HG03565 (cell line): ENCODE results near the gene FRMPD4.
"Not testable (repeated sequence)": the region's sequence is repeated elsewhere in the genome, so short reads cannot be mapped to it uniquely, and the experiment has no call there.

Experiments
- ATAC-seq: cut with Tn5 transposase; IDR thresholded peaks from one replicate; pipeline ENCODE4 v1.9.1; 2021; ENCODE audit warnings: mild to moderate bottlenecking, moderate library complexity; ENCODE audit not compliant: unreplicated experiment

FRMPD4 gene

DNA sequence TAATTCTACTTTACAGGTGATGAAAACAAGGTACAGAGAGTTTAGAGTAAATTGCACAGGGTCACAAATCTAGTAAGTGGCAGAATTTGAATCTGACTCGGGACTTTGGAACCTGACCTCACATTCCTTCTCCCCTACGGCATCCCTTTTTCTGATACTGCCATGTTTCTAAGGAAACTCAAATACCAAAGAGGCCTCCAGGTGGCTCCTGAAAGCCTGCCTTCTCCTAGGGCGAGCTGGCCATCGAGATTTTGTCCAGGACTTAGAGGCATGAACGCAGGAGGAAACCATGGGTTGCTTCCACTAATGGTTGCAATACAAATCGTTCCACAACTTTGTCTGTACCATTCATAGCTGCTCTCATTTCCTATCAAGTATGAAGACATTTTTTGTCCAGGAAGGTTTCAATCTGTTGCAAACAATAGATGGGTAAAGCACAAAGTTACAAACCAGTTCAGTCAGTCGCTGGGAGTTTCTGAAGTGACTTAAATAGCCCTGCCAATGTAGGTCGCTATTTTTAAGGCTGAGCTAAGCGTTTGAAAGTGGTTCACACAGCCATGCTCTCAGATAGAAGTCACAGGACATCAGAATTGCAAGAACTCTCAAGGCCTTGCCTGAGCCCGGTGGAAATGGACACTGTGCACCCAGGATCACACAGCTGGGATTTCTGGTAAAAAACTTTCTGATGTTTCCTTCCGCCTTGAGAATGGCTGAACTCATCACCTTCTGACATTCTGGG, 356.3 kb downstream of the FRMPD4 start:
- no peak for ATAC-seq

DNA sequence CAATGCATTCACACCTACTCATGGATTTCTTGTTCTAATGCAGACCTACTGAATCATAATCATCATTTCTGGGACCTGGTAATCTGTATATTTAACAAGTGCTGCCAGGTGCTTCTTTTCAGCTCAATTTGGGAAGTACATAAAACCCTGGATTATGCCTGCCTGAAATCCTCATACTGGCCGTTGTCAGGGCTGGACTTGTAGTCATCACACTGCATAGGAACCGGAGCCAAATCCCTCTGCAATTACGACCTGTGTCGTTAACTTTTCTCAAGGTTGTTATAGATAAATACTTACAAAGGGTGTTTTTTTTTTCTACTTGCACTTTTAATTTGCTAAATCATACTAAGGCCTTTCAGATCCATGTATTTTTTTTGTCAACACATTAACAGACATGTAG, 358.1 kb downstream of the FRMPD4 start:
- ATAC-seq: no peak

DNA sequence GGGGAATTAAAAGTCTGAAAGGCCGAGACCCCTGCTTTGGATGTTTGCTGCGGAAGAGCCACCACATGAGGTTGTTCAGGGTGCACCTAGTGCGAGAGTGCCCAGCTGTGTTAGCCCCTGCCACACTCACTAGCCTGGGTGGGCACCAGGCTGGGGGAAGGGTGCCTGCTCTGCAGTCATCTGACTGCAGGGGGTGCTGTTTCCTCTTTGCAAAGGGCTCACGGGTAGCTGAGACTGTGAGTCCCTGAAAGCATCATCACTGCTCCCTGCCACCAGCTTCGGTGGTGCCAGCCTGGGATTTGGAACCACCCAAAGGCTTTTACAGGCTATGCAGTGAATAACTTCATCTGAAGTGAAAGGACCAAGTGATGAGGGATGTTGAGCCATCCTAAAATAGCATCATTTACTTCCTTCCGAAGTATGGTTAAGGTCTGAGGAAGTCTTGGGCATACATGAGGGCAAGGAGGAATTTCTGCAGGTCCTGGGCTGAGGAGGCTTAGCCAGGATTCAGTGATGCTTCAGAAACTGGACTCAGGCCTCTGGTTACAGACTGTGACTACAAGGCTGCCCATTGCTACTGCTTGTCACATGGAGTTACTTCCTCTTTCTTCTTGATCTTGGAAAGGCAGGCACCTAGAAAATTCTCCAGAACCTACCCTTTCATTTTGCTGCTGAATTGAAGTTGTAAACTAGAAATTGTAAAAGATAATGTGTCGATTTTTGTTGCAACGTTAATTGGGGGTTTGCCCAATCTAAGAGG, 359.7 kb downstream of the FRMPD4 start:
- no peak for ATAC-seq

DNA sequence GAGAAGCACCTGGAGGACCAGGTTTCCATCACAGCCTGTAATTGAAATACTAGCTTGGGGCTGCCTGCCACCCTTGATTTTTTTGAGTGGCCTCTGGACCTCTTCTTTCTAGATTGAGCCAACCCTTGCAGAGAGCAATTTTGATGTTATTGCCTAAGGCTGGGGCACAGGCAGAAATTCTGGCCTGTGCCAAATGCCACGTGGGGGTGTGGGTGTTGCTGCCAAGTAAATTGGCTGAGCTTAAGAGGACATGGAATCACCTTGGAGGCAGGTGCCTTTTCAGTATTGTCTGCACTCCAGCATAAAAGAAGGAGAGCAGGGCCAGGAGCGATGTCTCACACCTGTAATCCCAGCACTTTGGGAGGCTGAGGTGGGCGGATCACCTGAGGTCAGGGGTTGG, 366.9 kb downstream of the FRMPD4 start:
- ATAC-seq: no peak

DNA sequence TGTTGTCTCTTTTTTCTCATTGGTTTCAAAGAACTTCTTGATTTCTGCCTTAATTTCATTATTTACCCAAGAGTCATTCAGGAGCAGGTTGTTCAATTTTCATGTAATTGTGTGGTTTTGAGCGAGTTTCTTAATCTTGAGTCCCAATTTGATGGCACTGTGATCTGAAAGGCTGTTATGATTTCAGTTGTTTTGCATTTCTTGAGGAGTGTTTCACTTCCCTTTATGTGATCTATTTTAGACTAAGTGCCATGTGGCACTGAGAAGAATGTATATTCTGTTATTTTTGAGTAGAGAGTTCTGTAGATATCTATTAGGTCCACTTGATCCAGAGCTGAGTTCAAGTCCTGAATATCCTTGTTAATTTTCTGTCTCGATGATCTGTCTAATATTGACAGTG, 377.1 kb downstream of the FRMPD4 start:
- ATAC-seq: peak; percentile 83

DNA sequence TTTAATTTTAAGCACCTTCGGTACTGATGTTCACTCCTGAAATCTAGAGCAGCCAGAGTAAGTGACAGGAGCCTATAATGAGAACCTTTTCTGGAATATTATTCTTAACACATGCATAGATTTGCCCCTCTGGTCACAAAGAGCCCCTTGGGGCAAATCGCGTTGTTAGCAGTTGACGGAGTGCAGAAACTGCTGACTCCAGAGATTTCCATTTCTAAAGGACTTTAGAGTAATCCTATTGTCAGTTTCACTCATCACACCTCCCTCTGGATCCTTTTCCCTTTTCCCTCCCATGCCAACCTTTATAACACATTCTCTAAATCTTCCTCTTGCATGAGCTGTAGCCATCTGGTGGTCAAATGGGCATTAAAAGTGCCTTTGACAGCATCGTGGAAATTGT, 388.0 kb downstream of the FRMPD4 start:
- no peak for ATAC-seq

DNA sequence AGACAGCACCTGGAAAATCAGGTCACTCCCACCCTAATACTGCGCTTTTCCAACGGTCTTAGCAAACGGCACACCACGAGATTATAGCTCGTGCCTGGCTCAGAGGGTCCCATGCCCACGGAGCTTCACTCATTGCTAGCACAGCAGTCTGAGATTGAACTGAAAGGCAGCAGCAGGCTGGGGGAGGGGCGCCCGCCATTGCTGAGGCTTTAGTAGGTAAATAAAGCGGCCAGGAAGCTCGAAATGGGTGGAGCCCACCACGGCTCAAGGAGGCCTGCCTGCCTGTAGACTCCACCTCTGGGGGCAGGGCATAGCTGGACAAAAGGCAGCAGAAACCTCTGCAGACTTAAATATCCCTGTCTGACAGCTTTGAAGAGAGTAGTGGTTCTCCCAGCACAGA, 399.8 kb downstream of the FRMPD4 start:
- not testable (repeated sequence) for ATAC-seq

DNA sequence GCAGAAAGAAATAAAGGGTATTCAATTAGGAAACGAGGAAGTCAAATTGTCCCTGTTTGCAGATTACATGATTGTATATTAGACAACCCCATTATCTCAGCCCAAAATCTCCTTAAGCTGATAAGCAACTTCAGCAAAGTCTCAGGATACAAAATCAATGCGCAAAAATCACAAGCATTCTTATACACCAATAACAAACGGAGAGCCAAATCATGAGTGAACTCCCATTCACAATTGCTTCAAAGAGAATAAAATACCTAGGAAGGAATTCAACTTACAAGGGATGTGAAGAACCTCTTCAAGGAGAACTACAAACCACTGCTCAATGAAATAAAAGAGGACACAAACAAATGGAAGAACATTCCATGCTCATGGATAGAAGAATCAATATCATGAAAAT, 404.0 kb downstream of the FRMPD4 start:
- ATAC-seq: not testable (repeated sequence)

DNA sequence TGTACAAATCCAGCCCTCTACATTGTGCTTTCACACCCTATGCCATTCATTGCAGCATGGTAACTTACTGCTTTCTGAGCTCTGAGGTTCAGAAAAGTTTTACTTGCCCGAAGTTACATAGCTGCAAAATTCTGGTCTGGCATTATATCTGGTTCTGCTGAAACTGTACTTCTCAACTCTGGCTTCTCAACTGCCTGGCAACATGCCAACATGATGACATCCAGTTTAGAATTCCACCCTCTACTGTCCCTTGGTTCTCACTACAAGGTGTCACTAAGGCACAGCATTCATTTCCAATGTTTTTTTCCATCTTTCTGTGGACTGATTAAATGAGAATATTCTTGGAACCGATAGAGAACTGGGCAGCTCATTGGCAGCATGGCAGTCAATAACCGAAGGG, 410.1 kb downstream of the FRMPD4 start:
- no peak for ATAC-seq

DNA sequence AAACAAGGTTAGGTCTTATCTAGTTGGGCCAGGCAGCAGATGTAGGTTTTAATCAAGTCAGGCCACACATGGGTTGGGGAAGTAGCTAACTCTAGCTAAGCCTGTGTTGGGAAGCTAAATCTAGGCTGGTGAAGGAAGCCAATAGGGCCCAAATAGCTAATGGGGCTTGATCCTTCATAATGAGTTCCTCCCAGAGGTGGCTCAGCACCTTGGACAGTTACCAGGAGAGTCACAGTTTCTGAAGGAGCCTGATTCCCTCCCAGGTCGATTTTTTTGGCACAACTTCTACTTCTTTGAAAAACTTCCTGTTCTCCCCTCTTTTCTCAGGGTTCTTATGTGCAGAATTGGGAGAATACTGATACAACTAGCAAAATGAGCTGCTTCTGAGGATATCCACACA, 410.5 kb downstream of the FRMPD4 start:
- ATAC-seq: no peak

DNA sequence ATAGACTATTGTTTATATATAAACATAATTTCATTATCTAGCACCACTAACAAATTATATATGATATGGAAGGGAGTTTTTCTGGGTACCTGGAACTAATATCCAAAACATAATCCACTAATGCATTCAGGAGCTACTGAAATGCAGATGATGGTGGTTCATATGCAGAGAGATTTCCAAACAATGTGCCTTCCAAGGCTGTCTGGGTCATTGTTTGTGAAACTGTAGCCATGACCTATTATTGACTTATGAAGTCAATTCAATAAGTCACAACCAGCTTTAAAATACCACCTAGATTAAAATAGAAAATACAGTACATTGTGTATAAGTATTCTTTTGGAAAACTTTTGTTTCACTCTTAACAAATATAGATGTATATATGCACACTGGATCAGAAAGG, 415.9 kb downstream of the FRMPD4 start:
- no peak for ATAC-seq

DNA sequence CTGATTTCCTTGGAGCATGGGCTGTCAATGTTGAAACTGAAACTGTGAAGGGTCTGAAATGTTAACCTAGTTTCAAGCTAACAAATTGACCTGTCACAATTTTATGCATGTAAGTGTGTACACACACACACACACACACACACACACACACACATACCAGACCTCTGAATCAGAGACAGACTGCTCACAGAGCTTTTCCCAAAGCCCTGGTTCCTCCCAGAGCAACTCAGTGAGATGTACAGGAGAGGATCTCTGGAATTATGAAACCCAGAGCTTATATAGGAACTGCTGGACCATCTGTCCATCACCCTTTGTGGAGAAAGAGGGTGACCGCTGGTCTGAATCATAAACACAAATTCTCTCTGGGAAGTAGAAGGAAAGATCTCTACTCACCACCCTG, 424.8 kb downstream of the FRMPD4 start:
- ATAC-seq: no peak

DNA sequence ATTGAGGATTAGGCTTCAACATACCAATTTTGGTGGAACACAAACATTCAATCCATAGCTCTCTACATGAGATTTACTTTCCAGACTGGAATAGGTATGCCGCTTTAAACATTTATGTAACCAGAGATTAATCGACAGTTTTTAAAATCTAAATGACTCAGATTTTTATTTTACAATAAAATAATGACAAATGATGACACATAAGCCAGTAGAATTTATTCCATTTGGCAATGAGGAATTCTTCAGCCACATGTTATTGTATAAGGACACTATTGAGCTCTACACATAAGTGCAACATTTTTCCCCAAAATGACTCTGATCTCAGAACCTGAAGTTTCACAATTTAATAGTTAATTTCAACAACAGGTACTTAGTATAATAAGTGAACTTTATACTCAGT, 425.9 kb downstream of the FRMPD4 start:
- no peak for ATAC-seq

DNA sequence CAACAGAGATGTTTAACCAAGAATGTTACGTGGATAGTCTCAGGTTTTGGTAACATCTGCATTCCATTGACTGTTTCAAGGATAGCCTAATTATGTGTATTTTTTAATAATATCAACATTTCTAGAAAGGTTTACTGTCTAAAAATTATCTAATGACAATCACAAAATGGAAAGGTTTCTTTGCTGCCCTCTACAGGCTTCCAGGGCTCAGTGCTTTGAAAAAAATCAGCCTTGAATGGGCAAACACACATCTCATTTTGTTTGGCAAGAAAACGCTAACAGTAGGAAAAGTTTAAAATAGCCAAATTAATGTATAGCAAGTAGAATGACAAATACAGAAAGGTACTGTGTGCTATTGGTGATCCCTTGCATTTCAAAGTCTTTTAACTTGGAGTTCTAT, 429.6 kb downstream of the FRMPD4 start:
- ATAC-seq: no peak

DNA sequence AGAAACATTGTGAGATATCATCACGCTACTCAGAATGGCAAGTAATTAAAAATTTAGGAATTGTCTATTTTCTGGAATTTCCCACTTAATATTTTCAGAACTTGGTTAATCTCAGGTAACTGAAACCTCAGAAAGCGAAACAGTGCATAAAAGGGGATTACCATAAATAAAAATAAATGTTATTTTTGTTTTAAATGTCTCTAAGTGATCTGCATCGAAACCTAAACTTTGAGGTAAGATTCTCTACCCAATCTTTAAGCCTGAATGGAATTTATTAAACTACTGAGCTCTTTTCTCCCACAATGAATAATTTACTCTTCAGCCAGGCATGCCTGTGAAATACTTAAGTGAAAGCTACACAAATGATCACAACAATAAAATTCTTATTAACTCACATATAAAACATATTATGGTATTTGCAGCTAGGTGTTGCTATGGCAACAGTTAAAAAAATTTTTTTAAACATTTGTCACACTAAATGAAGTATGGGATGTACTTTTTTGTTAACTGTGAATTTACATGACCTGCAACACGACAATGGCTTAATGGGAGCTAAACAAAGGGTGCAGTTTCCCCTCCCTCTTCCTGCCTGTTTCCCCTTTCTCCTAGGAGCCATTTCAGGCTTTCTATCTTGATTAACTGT, 432.7 kb downstream of the FRMPD4 start:
- no peak for ATAC-seq

DNA sequence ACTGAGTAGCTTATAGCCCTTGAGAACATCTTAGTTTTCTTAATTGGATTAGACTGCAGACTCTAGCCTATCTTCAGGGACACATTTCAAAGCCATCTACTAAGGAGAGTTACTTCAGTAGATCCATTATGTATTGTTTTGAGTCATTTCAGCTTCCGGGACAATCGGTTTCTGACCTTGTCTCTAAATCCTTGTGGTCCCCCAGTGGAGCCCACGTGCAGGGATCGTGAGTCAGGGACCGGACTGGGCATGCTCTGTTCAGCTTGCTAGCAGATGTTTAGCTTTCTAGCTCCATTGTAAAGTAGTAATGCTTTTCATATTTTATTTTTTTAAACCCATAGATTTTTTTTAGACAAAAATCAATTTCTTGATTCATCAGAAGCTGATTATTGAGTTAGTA, 441.0 kb downstream of the FRMPD4 start:
- ATAC-seq: no peak

DNA sequence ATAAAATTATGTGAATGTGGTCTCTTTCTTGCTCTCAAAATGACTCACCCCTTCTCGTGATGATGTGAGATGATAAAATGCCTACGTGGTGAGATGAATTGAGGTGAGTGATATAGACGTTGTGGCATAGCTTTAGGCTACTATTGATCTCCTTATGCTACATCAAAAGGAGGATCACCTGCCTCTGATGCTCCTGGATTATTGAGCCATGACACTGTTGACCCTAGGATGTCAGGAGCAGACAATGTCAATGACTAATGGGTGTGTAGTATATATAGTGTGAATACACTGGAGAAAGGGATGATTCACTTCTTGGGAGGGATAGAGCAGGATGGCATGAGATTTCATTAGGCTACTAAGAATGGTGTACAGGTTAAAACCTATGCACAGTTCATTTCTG, 442.3 kb downstream of the FRMPD4 start:
- ATAC-seq: no peak

DNA sequence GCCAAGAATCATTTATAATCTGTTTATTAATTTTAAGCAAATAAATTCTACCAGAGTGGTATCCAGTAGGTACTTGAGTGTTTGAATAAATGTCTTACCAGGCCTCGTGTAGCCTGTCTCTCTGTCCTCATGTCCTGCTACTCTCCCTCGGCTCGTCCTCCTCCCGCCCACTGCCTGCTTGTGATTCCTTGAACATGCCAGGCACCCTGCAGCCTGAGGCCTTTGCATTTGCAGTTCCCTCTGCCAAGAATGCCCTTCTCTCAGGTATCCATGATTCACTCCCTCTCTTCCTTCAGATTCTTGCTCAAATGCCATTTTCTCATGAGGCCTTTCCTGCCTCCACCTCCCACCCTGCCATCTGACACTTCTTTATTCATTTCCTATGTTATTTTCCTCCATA, 443.3 kb downstream of the FRMPD4 start:
- no peak for ATAC-seq

DNA sequence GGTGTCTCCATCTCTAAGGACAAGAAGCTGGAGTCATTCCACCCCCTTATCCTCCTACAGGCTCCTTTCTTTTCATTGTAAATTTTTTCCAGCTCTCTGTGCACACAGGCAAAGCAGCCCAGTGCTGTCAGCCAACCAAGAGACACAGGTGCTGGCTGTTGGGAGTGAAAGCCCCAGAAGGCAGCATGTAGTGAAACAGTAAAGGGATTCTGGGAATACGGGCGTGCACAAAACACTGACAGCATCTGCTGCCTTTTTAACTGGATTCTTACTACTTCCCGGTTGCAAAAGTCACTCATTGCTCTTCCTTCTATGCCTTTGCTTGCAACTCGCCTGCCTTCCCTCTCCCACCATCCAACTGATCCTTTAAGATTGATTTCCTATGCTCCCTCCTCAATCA, 444.4 kb downstream of the FRMPD4 start:
- ATAC-seq: no peak

DNA sequence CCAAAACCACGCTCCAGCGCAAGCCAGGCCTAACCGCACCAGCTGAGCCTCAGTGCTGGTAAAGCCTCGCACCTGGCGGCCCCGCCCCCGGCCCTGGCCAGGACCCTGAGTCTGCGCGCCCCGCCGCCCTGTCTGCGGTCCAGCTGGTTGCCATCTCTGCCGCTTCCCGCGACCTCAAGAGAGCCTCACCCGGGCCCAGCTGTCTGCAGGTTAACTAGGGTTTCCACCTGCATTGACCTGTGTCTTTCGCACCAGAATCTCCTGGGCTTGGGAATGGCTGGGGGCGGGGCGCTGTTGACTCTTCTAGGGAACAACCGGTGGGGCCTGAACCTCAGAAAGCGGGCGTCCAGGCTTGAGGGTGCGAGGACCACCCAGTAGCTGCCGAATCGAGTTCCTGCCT, 445.3 kb downstream of the FRMPD4 start:
- no peak for ATAC-seq

DNA sequence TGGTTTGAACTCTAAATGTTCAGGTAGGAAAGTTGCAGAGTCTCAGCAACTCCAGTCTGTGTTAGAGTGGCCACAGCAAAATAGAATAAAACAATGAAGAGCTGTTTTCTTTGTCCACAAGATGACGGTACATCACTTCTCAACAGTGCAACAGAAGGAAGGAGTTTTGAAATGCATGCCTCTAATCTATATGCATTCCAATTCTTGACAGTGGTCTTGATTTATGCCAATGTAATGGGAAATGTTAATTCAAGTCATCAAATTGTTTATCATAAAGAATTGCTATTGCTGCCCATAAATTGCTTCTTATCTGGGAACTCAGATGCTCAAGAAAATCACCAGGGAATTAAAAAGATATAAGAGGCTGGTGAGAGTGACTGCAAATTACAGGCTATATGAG, 457.4 kb downstream of the FRMPD4 start:
- no peak for ATAC-seq

DNA sequence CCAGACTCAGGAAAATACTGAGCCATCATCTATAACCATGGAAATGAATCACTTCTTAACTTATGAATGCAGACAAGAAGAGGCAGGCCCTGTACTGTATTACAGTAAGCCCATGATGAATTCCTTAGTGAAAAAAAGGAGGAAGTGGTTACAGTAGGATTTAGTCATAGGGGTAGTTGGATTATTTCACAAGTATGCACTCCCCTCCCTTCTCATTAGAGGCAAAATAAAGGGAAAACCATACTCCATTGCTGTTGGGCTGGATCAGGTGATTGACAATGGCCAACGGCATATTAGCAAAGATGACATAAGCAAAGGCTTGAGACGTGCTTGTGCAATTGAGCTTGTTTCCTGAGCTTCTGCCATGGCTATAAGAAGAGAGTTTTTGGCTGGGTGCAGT, 471.8 kb downstream of the FRMPD4 start:
- ATAC-seq: no peak
